GM18870 (cell line): ENCODE data around the gene LTA.

Source experiments
- ATAC-seq: cut with Tn5 transposase; IDR thresholded peaks from one replicate; pipeline ENCODE4 v1.9.1; 2021; ENCODE audit warnings: moderate library complexity; ENCODE audit not compliant: unreplicated experiment

The LTA gene

GRCh38 chr6:31568537-31568961, 3.5 kb upstream of the LTA start:
- ATAC-seq: peak; percentile 76

GRCh38 chr6:31569861-31570536, 2.1 kb upstream of the LTA start:
- no peak for ATAC-seq

GRCh38 chr6:31573239-31574105, 1.4 kb downstream of the LTA start:
- ATAC-seq: no peak

- ATAC-seq: no peak
These were observed 2.3 kb downstream of the LTA start for GRCh38 chr6:31574106-31575061.

- ATAC-seq: no peak
These were observed 3.3 kb downstream of the LTA start, which contains the start of gene TNF for GRCh38 chr6:31575335-31575901. Gene TNF, plus strand, starts transcription at chr6:31575565. Its CDS starts 177 bp downstream, at chr6:31575742.

- ATAC-seq: no peak
These were observed 4.0 kb downstream of the LTA start for GRCh38 chr6:31575952-31576685.

- no peak for ATAC-seq
These were observed 4.9 kb downstream of the LTA start for GRCh38 chr6:31576897-31577578.

- no peak for ATAC-seq
These were observed 5.5 kb downstream of the LTA start for GRCh38 chr6:31577579-31577966.

- no peak for ATAC-seq
These were observed 6.4 kb downstream of the LTA start for GRCh38 chr6:31578184-31579118.

GRCh38 chr6:31579119-31579505, 7.0 kb downstream of the LTA start:
- no peak for ATAC-seq

GRCh38 chr6:31579546-31580437, 7.7 kb downstream of the LTA start:
- no peak for ATAC-seq

GRCh38 chr6:31580438-31580740, 8.3 kb downstream of the LTA start:
- ATAC-seq: no peak

GRCh38 chr6:31580807-31581433, 8.8 kb downstream of the LTA start:
- no peak for ATAC-seq

GRCh38 chr6:31581434-31582229, 9.5 kb downstream of the LTA start:
- ATAC-seq: no peak

GRCh38 chr6:31582230-31582643, 10.1 kb downstream of the LTA start, which contains the start of gene LTB:
Gene LTB, minus strand, starts transcription at chr6:31582424. Its CDS starts 7 bp downstream, at chr6:31582417.
- ATAC-seq: no peak

- ATAC-seq: no peak
These were observed 13.4 kb downstream of the LTA start for GRCh38 chr6:31585491-31585890.
